NCI-H2081 (cell line): ENCODE measurements around the gene GALK1.
"Not testable (repeated sequence)": the region's sequence is repeated elsewhere in the genome, so short reads cannot be mapped to it uniquely, and the experiment has no call there.

Experiments used
- DNase-seq, 2 experiments: peaks; one replicate each; lab custom pipeline; 2025; lab: John Stamatoyannopoulos, UW

Gene GALK1

DNA sequence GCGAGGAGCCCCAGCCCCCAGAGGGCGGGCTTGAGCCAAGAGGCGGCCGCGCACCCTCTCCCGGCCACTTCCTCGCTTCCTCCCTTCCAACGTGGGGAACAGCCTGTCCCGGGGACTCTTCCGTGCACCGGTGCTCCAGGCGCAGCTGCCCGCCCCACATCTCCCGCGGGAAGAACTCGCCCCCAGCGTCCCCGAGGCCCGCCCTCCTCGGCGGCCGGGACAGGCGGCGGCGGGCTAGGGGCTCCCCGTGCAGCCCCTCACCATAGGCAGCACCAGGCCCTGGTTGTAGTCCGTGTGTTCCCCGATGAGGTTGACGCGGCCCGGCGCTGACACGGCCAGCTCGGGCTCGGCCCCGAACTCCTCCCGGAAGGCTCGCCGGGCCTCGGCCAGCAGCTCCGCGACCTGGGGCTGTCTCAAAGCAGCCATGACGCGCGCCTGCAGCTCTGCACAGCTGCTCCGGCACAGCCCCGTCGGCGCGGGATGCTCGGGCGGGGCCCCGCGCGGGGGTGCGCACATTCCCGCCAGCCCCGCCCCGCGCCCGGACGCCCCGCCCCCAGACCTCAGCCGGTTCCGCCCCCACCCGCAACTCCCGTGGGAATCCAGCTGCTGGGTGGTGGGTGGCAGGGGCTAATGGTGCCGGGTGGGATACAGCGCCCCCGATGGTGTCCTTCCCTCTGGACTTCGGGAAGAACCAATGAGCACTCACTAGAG is at the start of gene GALK1:
GALK1 (minus strand) TSS at position 482 of the 711 bp plus-strand sequence; CDS start at position 426, 56 bp downstream.
- peak; percentile 49 to 60 for DNase-seq

GRCh38 chr17:75814021-75814395 is 49.0 kb upstream of the GALK1 start:
- no peak for DNase-seq

- DNase-seq = no peak
These were observed 48.4 kb upstream of the GALK1 start for GRCh38 chr17:75813081-75814020.

GRCh38 chr17:75812096-75813013 is 47.4 kb upstream of the GALK1 start:
- DNase-seq = no peak

DNA sequence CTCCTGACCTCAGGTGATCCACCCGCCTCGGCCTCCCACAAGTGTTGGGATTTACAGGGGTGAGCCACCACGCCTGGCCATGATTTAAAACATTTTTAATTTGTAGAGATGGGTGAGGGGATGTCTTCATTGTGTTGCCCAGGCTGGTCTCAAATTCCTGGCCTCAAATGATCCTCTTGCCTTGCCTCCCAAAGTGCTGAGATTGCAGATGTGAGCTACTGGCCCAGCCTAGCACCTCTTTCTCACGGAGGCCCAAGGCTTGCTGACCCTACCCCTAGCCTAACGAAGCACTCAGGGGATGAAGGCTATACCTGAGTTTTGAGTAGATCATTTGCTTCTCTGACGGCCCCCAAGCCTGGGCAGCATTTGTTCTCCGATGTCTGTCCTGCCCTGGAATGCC is 46.2 kb upstream of the GALK1 start:
- DNase-seq = no peak

GRCh38 chr17:75810756-75811155 is 45.8 kb upstream of the GALK1 start:
- not testable (repeated sequence) for DNase-seq

GRCh38 chr17:75810216-75810615 is 45.2 kb upstream of the GALK1 start:
- DNase-seq = no peak

GRCh38 chr17:75809631-75810111 is 44.7 kb upstream of the GALK1 start:
- no peak for DNase-seq

DNA sequence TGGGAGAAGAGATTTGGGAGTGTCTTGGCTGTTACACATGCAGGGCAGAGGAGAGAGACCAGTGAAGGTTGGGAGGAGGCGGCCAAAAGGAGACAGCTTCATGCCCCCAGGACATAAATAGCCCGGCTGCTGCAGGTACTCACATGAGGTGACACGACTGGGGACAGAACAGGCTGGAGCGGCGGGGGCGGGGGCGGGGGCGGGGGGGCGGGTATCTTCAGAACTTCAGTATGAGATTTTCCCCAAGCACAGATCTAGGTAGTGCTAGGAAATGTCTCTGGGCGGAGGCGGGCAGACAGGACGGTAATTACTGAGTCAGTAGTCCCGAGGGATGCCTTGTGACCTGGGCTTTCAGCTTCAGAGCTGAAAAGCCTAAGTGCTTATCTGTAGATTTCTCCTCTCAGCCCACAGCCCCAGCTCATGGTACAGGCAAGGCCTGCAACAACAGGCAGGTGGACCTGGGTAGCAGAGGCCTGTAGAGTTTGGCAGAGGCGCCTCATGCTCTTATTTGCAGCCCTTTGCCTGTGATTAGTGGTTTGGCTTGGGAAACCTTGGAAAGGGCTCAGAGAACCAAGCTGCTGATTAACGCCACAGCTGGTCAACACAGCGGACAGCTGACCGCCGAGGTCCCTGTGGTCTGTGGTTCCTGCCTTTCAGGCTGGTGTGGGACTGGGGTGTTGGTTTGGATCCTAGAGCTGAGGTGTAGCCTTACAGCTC is 44.1 kb upstream of the GALK1 start:
- no peak for DNase-seq

- no peak for DNase-seq
These were observed 43.5 kb upstream of the GALK1 start for GRCh38 chr17:75808549-75808904.

GRCh38 chr17:75807861-75808260 is 42.9 kb upstream of the GALK1 start:
- no peak for DNase-seq

- no peak for DNase-seq
These were observed 42.0 kb upstream of the GALK1 start for GRCh38 chr17:75806822-75807500.

DNA sequence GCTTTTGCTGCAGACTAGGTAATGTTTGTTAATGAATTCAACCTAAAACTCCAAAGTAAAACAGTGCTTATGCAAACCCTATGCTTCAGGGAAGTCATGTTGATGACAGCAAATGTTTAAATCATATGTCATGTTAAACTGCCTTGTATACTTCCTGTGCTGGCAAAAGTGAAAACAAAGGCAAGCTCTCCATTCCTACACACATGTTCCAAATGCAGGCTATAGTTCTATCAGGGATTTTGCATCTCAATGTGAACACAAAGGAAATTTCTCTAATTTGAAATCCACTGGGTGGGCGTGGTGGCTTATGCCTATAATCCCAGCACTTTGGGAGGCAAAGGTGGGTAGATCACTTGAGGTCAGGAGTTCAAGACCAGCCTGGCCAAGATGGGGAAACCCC is 38.9 kb upstream of the GALK1 start:
- no peak for DNase-seq

DNA sequence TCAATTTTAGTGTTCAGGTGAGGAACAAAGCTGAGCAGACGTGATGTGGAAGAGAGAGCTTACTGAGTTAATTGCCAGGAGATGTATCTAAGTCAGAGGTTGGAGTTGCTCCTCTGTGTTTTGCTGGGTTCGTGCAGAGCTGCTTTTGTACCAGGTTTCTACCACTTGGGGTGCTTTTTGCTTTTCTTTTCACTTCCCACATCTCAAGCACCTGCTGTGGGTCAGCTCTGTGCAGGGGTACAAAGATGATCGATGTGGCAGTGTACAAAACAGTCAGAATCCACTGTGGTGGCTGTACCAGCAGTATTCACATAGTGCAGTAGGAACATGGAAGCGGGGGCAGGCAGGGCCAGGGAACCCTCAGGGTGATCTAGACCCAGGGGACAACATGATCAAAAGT is 34.4 kb upstream of the GALK1 start:
- DNase-seq = no peak

DNA sequence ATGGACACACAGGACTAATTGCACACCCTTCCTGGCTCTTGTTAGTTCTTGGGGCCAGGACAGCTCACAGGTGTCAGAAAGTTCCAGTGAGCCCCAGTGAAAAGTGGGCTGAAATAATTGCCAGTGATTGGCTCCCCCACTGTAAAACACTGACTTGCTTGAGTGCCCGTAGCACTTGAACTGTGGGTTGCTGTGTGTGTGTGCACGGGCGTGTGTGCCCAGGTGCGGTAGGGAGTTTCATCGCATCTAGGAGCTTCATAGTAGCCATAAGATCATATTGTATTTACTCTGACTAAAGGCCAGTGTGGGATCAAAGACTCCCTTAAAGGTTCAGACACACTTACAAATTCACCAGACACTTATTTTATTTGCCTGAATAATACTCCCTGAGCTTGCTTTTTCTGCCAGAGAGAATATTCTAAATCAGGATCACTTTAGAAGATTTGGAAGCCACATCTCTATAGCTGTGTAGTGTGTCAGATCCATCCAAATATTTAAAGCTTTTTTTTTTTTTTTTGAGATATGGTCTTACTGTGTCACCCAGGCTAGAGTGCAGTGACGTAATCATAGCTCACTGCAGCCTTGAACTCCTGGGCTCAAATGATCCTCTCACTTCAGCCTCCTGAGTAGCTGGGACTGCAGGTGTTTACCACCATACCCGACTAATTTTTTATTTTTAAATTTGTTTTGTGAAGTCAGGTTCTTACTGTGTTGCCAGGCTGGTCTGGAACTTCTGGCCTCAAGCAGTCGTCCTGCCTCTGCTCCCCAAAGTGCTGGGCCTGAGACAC is 31.0 kb upstream of the GALK1 start:
- no peak for DNase-seq

DNA sequence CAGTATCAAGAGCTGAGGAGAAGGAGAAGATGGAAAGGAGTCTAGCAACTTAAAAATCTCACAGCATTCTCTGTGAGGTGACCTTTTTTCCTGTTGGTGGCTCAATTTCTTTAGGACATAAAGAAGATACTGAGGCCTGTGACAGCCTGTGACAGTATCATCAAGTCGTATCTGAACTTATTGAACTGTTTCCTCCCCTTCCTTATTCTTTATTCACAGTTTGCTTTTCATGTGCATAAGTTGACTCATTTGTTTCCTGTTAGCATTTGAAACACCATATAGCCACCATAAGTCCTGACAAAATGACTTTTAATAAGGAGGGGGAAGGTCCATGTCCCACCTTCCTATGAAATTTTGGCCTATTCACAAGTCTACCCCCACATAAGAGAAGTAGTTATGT is 28.5 kb upstream of the GALK1 start:
- no peak for DNase-seq

GRCh38 chr17:75791254-75791653 is 26.3 kb upstream of the GALK1 start:
- no peak for DNase-seq

GRCh38 chr17:75785016-75785890 is 20.3 kb upstream of the GALK1 start:
- peak; percentile 89 to 93 for DNase-seq

GRCh38 chr17:75784473-75785015 is 19.6 kb upstream of the GALK1 start, which contains the start of gene UNK:
Gene UNK (plus strand): TSS chr17:75784806. CDS start chr17:75784881, 75 bp downstream.
- peak; percentile 99 to 100 for DNase-seq
